Kidney tubule cell (primary cell): ENCODE results near the gene LDLRAD4.

ENCODE experiments used
- DNase-seq: peaks from one replicate; pipeline ENCODE4 v3.0.0-alpha.2; 2018; ENCODE audit warnings: low spot score

Gene LDLRAD4

GRCh38 chr18:13387855-13388548, 169.4 kb downstream of the LDLRAD4 start:
- no peak for DNase-seq

- no peak for DNase-seq
Measured at GRCh38 chr18:13388586-13389490, 170.3 kb downstream of the LDLRAD4 start.

- no peak for DNase-seq
Measured at GRCh38 chr18:13389491-13390131, 171.1 kb downstream of the LDLRAD4 start.

GRCh38 chr18:13390196-13390595, 171.6 kb downstream of the LDLRAD4 start:
- DNase-seq: no peak

- DNase-seq: no peak
Measured at GRCh38 chr18:13390711-13391110, 172.2 kb downstream of the LDLRAD4 start.

- DNase-seq: no peak
Measured at GRCh38 chr18:13392029-13392750, 173.6 kb downstream of the LDLRAD4 start.

- no peak for DNase-seq
Measured at GRCh38 chr18:13392899-13393298, 174.3 kb downstream of the LDLRAD4 start.

- DNase-seq: no peak
Measured at GRCh38 chr18:13393338-13393737, 174.8 kb downstream of the LDLRAD4 start.

- peak; percentile 45 for DNase-seq
Measured at GRCh38 chr18:13394801-13395200, 176.2 kb downstream of the LDLRAD4 start.

GRCh38 chr18:13395577-13395976, 177.0 kb downstream of the LDLRAD4 start:
- no peak for DNase-seq

- DNase-seq: no peak
Measured at GRCh38 chr18:13397504-13398163, 179.1 kb downstream of the LDLRAD4 start.

- no peak for DNase-seq
Measured at GRCh38 chr18:13398631-13399030, 180.1 kb downstream of the LDLRAD4 start.

- DNase-seq: no peak
Measured at GRCh38 chr18:13399511-13399910, 181.0 kb downstream of the LDLRAD4 start.

- no peak for DNase-seq
Measured at GRCh38 chr18:13400636-13401315, 182.2 kb downstream of the LDLRAD4 start.

GRCh38 chr18:13401404-13401803, 182.8 kb downstream of the LDLRAD4 start:
- DNase-seq: no peak

GRCh38 chr18:13401826-13402225, 183.3 kb downstream of the LDLRAD4 start:
- DNase-seq: no peak

- DNase-seq: no peak
Measured at GRCh38 chr18:13403786-13404549, 185.4 kb downstream of the LDLRAD4 start.

- no peak for DNase-seq
Measured at GRCh38 chr18:13405305-13406038, 186.9 kb downstream of the LDLRAD4 start.

GRCh38 chr18:13406049-13406615, 187.6 kb downstream of the LDLRAD4 start:
- no peak for DNase-seq
